OCI-LY3 (cell line): ENCODE measurements around the gene ST14.

ENCODE experiments used
- H2AFZ ChIP-seq: fragments of 200-600, 300-600 bp; shearing (Covaris generic); 2 replicates; pipeline ENCODE4 v1.6.0; 2014; ENCODE audit warnings: antibody characterized with exemption, low read depth, low read length
- H3K27ac ChIP-seq: fragments of 200-600, 300-600 bp; sonication (generic); 2 replicates; pipeline ENCODE4 v1.5.1; 2014; ENCODE audit warnings: mild to moderate bottlenecking, low read length, moderate library complexity, mixed read lengths
- H3K27me3 ChIP-seq: fragments of 200-600, 300-600 bp; sonication (generic); 2 replicates; pipeline ENCODE4 v1.6.1; 2014; ENCODE audit warnings: low read depth, low read length, mixed read lengths
- H3K36me3 ChIP-seq: fragments of 200-600, 300-600 bp; sonication (generic); replicated peaks from 2 replicates; pipeline ENCODE3; 2014; ENCODE audit warnings: low read depth, low read length, mixed read lengths
- H3K4me1 ChIP-seq: fragments of 300-600, 200-600 bp; sonication (generic); 2 replicates; pipeline ENCODE4 v1.6.1; 2014; ENCODE audit warnings: low read length, mixed read lengths
- H3K4me2 ChIP-seq: fragments of 200-600, 300-600 bp; sonication (generic); 2 replicates; pipeline ENCODE4 v1.6.1; 2014; ENCODE audit warnings: low read length, mixed read lengths
- H3K4me3 ChIP-seq: fragments of 300-600, 200-600 bp; sonication (generic); 2 replicates; pipeline ENCODE4 v1.5.1; 2014; ENCODE audit warnings: antibody characterized with exemption, mild to moderate bottlenecking, low read length, moderate library complexity
- H3K79me2 ChIP-seq: fragments of 300-600, 200-600 bp; shearing (Covaris generic); 2 replicates; pipeline ENCODE4 v1.6.1; 2014; ENCODE audit warnings: mild to moderate bottlenecking, low read length, mixed read lengths
- H3K9ac ChIP-seq: fragments of 300-600, 200-600 bp; shearing (Covaris generic); 2 replicates; pipeline ENCODE4 v1.6.0; 2014; ENCODE audit warnings: mild to moderate bottlenecking, low read length, moderate library complexity
- H3K9me3 ChIP-seq: fragments of 200-600, 300-600 bp; shearing (Covaris generic); 2 replicates; pipeline ENCODE4 v1.6.1; 2014; ENCODE audit warnings: low read length, mixed read lengths; ENCODE audit not compliant: insufficient read depth
- H4K20me1 ChIP-seq: fragments of 200-600, 300-600 bp; sonication (generic); 2 replicates; pipeline ENCODE4 v1.6.1; 2016; ENCODE audit warnings: low read length, mixed read lengths; ENCODE audit not compliant: insufficient read depth
- CTCF ChIP-seq: fragments of 200-600, 300-600 bp; sonication (generic); IDR thresholded peaks from 2 replicates; pipeline ENCODE4 v1.5.1; 2014; ENCODE audit warnings: antibody characterized with exemption, low read length, low read depth
- EZH2phosphoT487 ChIP-seq: fragments of 200-600 bp; shearing (Covaris generic); IDR thresholded peaks from 2 replicates; pipeline ENCODE4 v1.6.1; 2018; ENCODE audit warnings: antibody characterized with exemption, mixed run types, low read depth

Gene ST14

DNA sequence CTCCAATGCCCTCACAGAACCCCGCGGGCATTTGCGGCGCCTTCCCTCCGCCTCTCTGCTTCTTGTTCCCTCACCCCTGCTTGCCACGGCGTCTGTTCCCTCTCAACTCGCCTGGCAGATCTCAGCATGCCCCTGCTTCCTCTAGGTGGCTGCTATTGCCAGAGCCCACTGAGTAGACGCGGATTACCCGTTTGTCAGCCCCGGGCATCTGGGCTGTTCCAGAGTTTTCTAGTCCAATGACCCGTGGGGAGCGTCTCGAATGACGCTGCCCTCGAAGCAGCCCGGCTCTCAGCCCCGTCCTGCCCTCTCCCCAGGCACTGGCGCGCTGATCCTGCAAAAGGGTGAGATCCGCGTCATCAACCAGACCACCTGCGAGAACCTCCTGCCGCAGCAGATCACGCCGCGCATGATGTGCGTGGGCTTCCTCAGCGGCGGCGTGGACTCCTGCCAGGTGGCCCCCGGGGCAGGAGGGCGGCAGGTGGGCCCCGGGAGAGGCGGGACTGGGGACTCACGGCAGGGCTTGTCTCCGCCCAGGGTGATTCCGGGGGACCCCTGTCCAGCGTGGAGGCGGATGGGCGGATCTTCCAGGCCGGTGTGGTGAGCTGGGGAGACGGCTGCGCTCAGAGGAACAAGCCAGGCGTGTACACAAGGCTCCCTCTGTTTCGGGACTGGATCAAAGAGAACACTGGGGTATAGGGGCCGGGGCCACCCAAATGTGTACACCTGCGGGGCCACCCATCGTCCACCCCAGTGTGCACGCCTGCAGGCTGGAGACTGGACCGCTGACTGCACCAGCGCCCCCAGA, 49.7 kb downstream of the ST14 start:
- H3K4me3 ChIP-seq, result no peak overlapping the region
- H3K4me1 ChIP-seq, result peaks cover 32% of the 10 kb centered on the region
- H2AFZ ChIP-seq, result no peak overlapping the region
- no peak overlapping the region for H3K9ac ChIP-seq
- no peak overlapping the region for H3K4me2 ChIP-seq
- no peaks in the 10 kb centered on the region for H3K27me3 ChIP-seq
- H4K20me1 ChIP-seq, result peaks cover 14% of the 10 kb centered on the region
- H3K27ac ChIP-seq, result no peak overlapping the region
- TF ChIP-seq EZH2phosphoT487 (no peak), CTCF (no peak)
- peaks cover 27% of the 10 kb centered on the region for H3K36me3 ChIP-seq
- no peaks in the 10 kb centered on the region for H3K9me3 ChIP-seq
- no peaks in the 10 kb centered on the region for H3K79me2 ChIP-seq

- Histone ChIP-seq H3K4me3 (no peak overlapping the region), H3K9me3 (no peaks in the 10 kb centered on the region), H3K4me2 (no peak overlapping the region), H3K79me2 (no peaks in the 10 kb centered on the region), H3K4me1 (peaks cover 26% of the 10 kb centered on the region), H3K27ac (no peak overlapping the region), H3K36me3 (peaks cover 25% of the 10 kb centered on the region), H3K9ac (no peak overlapping the region), H3K27me3 (no peaks in the 10 kb centered on the region), H4K20me1 (peaks cover 14% of the 10 kb centered on the region), H2AFZ (no peak overlapping the region)
- TF ChIP-seq EZH2phosphoT487 (no peak), CTCF (no peak)
These were observed 50.6 kb downstream of the ST14 start for GRCh38 chr11:130209954-130210854.

GRCh38 chr11:130211144-130211543, 51.6 kb downstream of the ST14 start:
- H3K36me3 ChIP-seq, result peaks cover 23% of the 10 kb centered on the region
- no peaks in the 10 kb centered on the region for H3K79me2 ChIP-seq

More at GRCh38 chr11:130211144-130211543, 51.6 kb downstream of the ST14 start:
- no peak overlapping the region for H3K4me2 ChIP-seq
- no peak overlapping the region for H2AFZ ChIP-seq
- no peaks in the 10 kb centered on the region for H3K9me3 ChIP-seq
- H3K4me3 ChIP-seq, result no peak overlapping the region
- no peak for TF ChIP-seq CTCF
- no peak for TF ChIP-seq EZH2phosphoT487
- peaks cover 14% of the 10 kb centered on the region for H4K20me1 ChIP-seq
- H3K4me1 ChIP-seq, result peaks cover 16% of the 10 kb centered on the region
- H3K27ac ChIP-seq, result no peak overlapping the region
- no peak overlapping the region for H3K9ac ChIP-seq
- no peaks in the 10 kb centered on the region for H3K27me3 ChIP-seq
